Neural progenitor cell (in vitro differentiated cells): ENCODE measurements around the gene TEX2. TPM values are rescaled to one million over a fixed set of nuclear protein-coding genes. Genes with fewer than 3 reads are reported as not detected.

ENCODE experiments used
- DNase-seq: peaks from one replicate; pipeline ENCODE4 v3.0.0-alpha.2; 2016; ENCODE audit warnings: low spot score
- H2AFZ ChIP-seq: fragments of 200-600 bp; sonication (generic); replicated peaks from 2 replicates; pipeline ENCODE4 v1.6.1; 2016; ENCODE audit warnings: antibody characterized with exemption
- H3F3A ChIP-seq: fragments of 200-600 bp; sonication (generic); 2 replicates; pipeline ENCODE4 v1.6.1; 2016; ENCODE audit warnings: antibody characterized with exemption, low read depth
- H3K27ac ChIP-seq: fragments of 200-600 bp; sonication (generic); 2 replicates; pipeline ENCODE4 v1.5.1; 2016; ENCODE audit warnings: mild to moderate bottlenecking
- H3K27me3 ChIP-seq: fragments of 200-600 bp; sonication (generic); 2 replicates; pipeline ENCODE4 v1.6.1; 2016; ENCODE audit warnings: mild to moderate bottlenecking, moderate library complexity
- H3K36me3 ChIP-seq: fragments of 200-600 bp; sonication (generic); 2 replicates; pipeline ENCODE4 v1.5.1; 2016
- H3K4me1 ChIP-seq: fragments of 200-600 bp; sonication (generic); 2 replicates; pipeline ENCODE4 v1.6.1; 2016; ENCODE audit warnings: mixed run types
- H3K4me2 ChIP-seq: fragments of 200-600 bp; sonication (generic); 2 replicates; pipeline ENCODE4 v1.6.1; 2016
- H3K4me3 ChIP-seq: fragments of 200-600 bp; sonication (generic); 2 replicates; pipeline ENCODE4 v1.5.1; 2016
- H3K79me2 ChIP-seq: fragments of 200-600 bp; sonication (generic); 2 replicates; pipeline ENCODE4 v1.6.1; 2016; ENCODE audit warnings: low read depth
- H3K9ac ChIP-seq: fragments of 200-600 bp; sonication (generic); 2 replicates; pipeline ENCODE4 v1.6.1; 2016
- H3K9me3 ChIP-seq: fragments of 200-600 bp; sonication (generic); 2 replicates; pipeline ENCODE4 v1.5.1; 2016; ENCODE audit warnings: low read depth
- H4K20me1 ChIP-seq: fragments of 200-600 bp; sonication (generic); 2 replicates; pipeline ENCODE4 v1.6.1; 2016; ENCODE audit warnings: low read depth
- H3K27ac Mint-ChIP-seq: 3 replicates; pipeline ENCODE4 v1.8.0; 2021; ENCODE audit warnings: mixed read lengths
- H3K27me3 Mint-ChIP-seq: 2 replicates; pipeline ENCODE4 v1.8.0; 2022; ENCODE audit warnings: low read depth, mild to moderate bottlenecking, inconsistent platforms, moderate library complexity, mixed read lengths; ENCODE audit not compliant: insufficient read depth
- H3K36me3 Mint-ChIP-seq: 3 replicates; pipeline ENCODE4 v1.8.0; 2021; ENCODE audit warnings: mixed read lengths
- H3K4me1 Mint-ChIP-seq: 3 replicates; pipeline ENCODE4 v1.8.0; 2021; ENCODE audit warnings: mixed read lengths
- H3K4me3 Mint-ChIP-seq: 3 replicates; pipeline ENCODE4 v1.8.0; 2021; ENCODE audit warnings: mild to moderate bottlenecking, moderate library complexity, mixed read lengths
- H3K9me3 Mint-ChIP-seq: 3 replicates; pipeline ENCODE4 v1.8.0; 2020; ENCODE audit warnings: mixed read lengths
- CTCF ChIP-seq: fragments of 200-600 bp; sonication (generic); IDR thresholded peaks from 2 replicates; pipeline ENCODE4 v1.5.1; 2017; ENCODE audit warnings: antibody characterized with exemption, mild to moderate bottlenecking
- EZH2 ChIP-seq: fragments of 200-600 bp; sonication (generic); IDR thresholded peaks from 2 replicates; pipeline ENCODE4 v1.6.1; 2017; ENCODE audit warnings: antibody characterized with exemption, mild to moderate bottlenecking, moderate library complexity
- EZH2phosphoT487 ChIP-seq: fragments of 200-600 bp; sonication (generic); IDR thresholded peaks from 2 replicates; pipeline ENCODE4 v1.6.1; 2017; ENCODE audit warnings: antibody characterized with exemption
- total RNA-seq: library from RNA; depleted of rRNA; stranded (reverse); fragments of >200 nt; gene quantifications from 2 replicates; pipeline ENCODE4 v1.2.3, GENCODE V29; 2015; ENCODE audit warnings: low replicate concordance

TEX2 gene
- total RNA-seq, 1 donor from 2014 or later = 10.6 TPM

GRCh38 chr17:64281962-64282752 is 19.1 kb upstream of the TEX2 start:
- H3K36me3 Mint-ChIP-seq = no peaks in the 10 kb centered on the region
- H3K79me2 ChIP-seq = no peaks in the 10 kb centered on the region
- no peaks in the 10 kb centered on the region for H3F3A ChIP-seq
- H3K9me3 Mint-ChIP-seq = no peaks in the 10 kb centered on the region
- no peak overlapping the region for H3K4me3 Mint-ChIP-seq
- H3K4me2 ChIP-seq = no peak overlapping the region
- H4K20me1 ChIP-seq = no peaks in the 10 kb centered on the region
- no peak overlapping the region for H3K4me3 ChIP-seq
- no peak overlapping the region for H3K27ac Mint-ChIP-seq
- H3K4me1 Mint-ChIP-seq = peaks cover 10% of the 10 kb centered on the region
- H3K27ac ChIP-seq = no peak overlapping the region
- H3K9ac ChIP-seq = no peak overlapping the region
- H3K27me3 ChIP-seq = no peaks in the 10 kb centered on the region
- TF ChIP-seq CTCF (peak; percentile 82), EZH2phosphoT487 (no peak)
- no peaks in the 10 kb centered on the region for H3K9me3 ChIP-seq
- H3K4me1 ChIP-seq = no peaks in the 10 kb centered on the region
- no peak overlapping the region for H2AFZ ChIP-seq
- peak; percentile 87 for DNase-seq
- no peaks in the 10 kb centered on the region for H3K36me3 ChIP-seq
- H3K27me3 Mint-ChIP-seq = no peaks in the 10 kb centered on the region

- H3K4me2 ChIP-seq = no peak overlapping the region
- H3K27me3 Mint-ChIP-seq = peaks cover 4% of the 10 kb centered on the region
- H3F3A ChIP-seq = no peaks in the 10 kb centered on the region
- H3K9me3 ChIP-seq = no peaks in the 10 kb centered on the region
- H3K9me3 Mint-ChIP-seq = no peaks in the 10 kb centered on the region
- H3K4me3 Mint-ChIP-seq = no peak overlapping the region
- H3K4me3 ChIP-seq = no peak overlapping the region
- H3K79me2 ChIP-seq = no peaks in the 10 kb centered on the region
- DNase-seq = no peak
- no peaks in the 10 kb centered on the region for H3K27me3 ChIP-seq
- H3K27ac ChIP-seq = no peak overlapping the region
- H3K9ac ChIP-seq = no peak overlapping the region
- H3K4me1 Mint-ChIP-seq = peaks cover 13% of the 10 kb centered on the region
- no peaks in the 10 kb centered on the region for H3K36me3 ChIP-seq
- H3K27ac Mint-ChIP-seq = no peak overlapping the region
- no peaks in the 10 kb centered on the region for H4K20me1 ChIP-seq
- no peak overlapping the region for H2AFZ ChIP-seq
- no peak for TF ChIP-seq EZH2
- TF ChIP-seq CTCF = no peak
- TF ChIP-seq EZH2phosphoT487 = no peak
- H3K4me1 ChIP-seq = no peaks in the 10 kb centered on the region
- H3K36me3 Mint-ChIP-seq = no peaks in the 10 kb centered on the region
Measured at GRCh38 chr17:64278614-64279013, 15.6 kb upstream of the TEX2 start.

- no peak for DNase-seq
- Histone ChIP-seq H3K4me3 (no peak overlapping the region), H3K9me3 (no peaks in the 10 kb centered on the region), H3K36me3 (no peaks in the 10 kb centered on the region), H3K27me3 (no peaks in the 10 kb centered on the region), H4K20me1 (no peaks in the 10 kb centered on the region), H3K9ac (no peak overlapping the region), H3K27ac (no peak overlapping the region), H3F3A (no peaks in the 10 kb centered on the region), H3K4me2 (no peak overlapping the region), H3K79me2 (no peaks in the 10 kb centered on the region), H3K4me1 (no peaks in the 10 kb centered on the region), H2AFZ (no peak overlapping the region)
- H3K4me1 Mint-ChIP-seq = peaks cover 13% of the 10 kb centered on the region
- H3K9me3 Mint-ChIP-seq = no peaks in the 10 kb centered on the region
- H3K27me3 Mint-ChIP-seq = peaks cover 4% of the 10 kb centered on the region
- H3K4me3 Mint-ChIP-seq = no peak overlapping the region
- no peak overlapping the region for H3K27ac Mint-ChIP-seq
- TF ChIP-seq CTCF = no peak
- no peak for TF ChIP-seq EZH2
- no peak for TF ChIP-seq EZH2phosphoT487
- H3K36me3 Mint-ChIP-seq = no peaks in the 10 kb centered on the region
Measured at GRCh38 chr17:64277831-64278562, 14.9 kb upstream of the TEX2 start.
